Mesenchymal stem cell (in vitro differentiated cells and primary cell): ENCODE data around the gene GDE1.
A peak's percentile ranks its signal among the peaks of the same experiment; 100 is the strongest.

Experiments
- DNase-seq: peaks from one replicate; pipeline ENCODE4 v3.0.0-alpha.2; 2013
- H2AFZ ChIP-seq: one replicate; pipeline ENCODE4 v1.6.1; 2013; ENCODE audit warnings: low read depth, mild to moderate bottlenecking, control low read depth, inconsistent platforms, low read length, moderate library complexity
- H2AK5ac ChIP-seq: 2 replicates; pipeline ENCODE4 v1.6.1; 2013; ENCODE audit warnings: low read length, moderate library complexity, mild to moderate bottlenecking, inconsistent platforms; ENCODE audit not compliant: severe bottlenecking
- H2BK120ac ChIP-seq: one replicate; pipeline ENCODE4 v1.6.1; 2013; ENCODE audit warnings: low read depth, mild to moderate bottlenecking, inconsistent platforms, low read length, moderate library complexity
- H2BK12ac ChIP-seq, 2 experiments: one replicate each; pipeline ENCODE4 v1.6.1; 2013; ENCODE audit warnings: inconsistent platforms in 2 of 2, low read length in 2 of 2, mild to moderate bottlenecking in 2 of 2, moderate library complexity in 2 of 2, control low read depth in 1 of 2
- H2BK15ac ChIP-seq: one replicate; pipeline ENCODE4 v1.6.1; 2013; ENCODE audit warnings: mild to moderate bottlenecking, low read depth, inconsistent platforms; ENCODE audit not compliant: poor library complexity, severe bottlenecking
- H2BK5ac ChIP-seq: 2 replicates; pipeline ENCODE4 v1.6.1; 2013; ENCODE audit warnings: low read depth, mild to moderate bottlenecking, low read length, control low read depth, inconsistent platforms; ENCODE audit not compliant: poor library complexity, severe bottlenecking
- H3K14ac ChIP-seq, 2 experiments: one replicate each; pipeline ENCODE4 v1.6.1; 2013; ENCODE audit warnings: inconsistent platforms in 2 of 2, low read length in 2 of 2, control low read depth in 1 of 2, mild to moderate bottlenecking in 1 of 2, moderate library complexity in 1 of 2
- H3K18ac ChIP-seq, 2 experiments: one replicate each; pipeline ENCODE4 v1.6.1; 2013; ENCODE audit warnings: inconsistent platforms in 2 of 2, low read length in 2 of 2, control low read depth in 1 of 2, low read depth in 1 of 2, mild to moderate bottlenecking in 1 of 2
- H3K23ac ChIP-seq, 2 experiments: one replicate each; pipeline ENCODE4 v1.6.1; 2013; ENCODE audit warnings: inconsistent platforms in 2 of 2, low read length in 2 of 2, mild to moderate bottlenecking in 2 of 2, moderate library complexity in 2 of 2, control low read depth in 1 of 2
- H3K27ac ChIP-seq: 2 replicates; pipeline ENCODE4 v1.5.1; 2013; ENCODE audit warnings: mild to moderate bottlenecking, moderate library complexity, low read length, control low read depth, inconsistent platforms; ENCODE audit not compliant: poor library complexity, severe bottlenecking
- H3K27me3 ChIP-seq, 2 experiments: 2 replicates each; pipeline versions ENCODE4 v1.6.1 to v1.7.0; 2013; ENCODE audit warnings: low read length in 2 of 2, mild to moderate bottlenecking in 2 of 2, moderate library complexity in 2 of 2, control low read depth in 1 of 2, inconsistent platforms in 1 of 2; ENCODE audit not compliant: control insufficient read depth in 1 of 2, insufficient read depth in 1 of 2
- H3K36me3 ChIP-seq, 2 experiments: 2 replicates each; pipeline versions ENCODE4 v1.6.1 to v1.7.0; 2013; ENCODE audit warnings: low read length in 2 of 2, control low read depth in 1 of 2, inconsistent platforms in 1 of 2, low read depth in 1 of 2, mild to moderate bottlenecking in 1 of 2; ENCODE audit not compliant: insufficient read depth in 2 of 2, control insufficient read depth in 1 of 2
- H3K4ac ChIP-seq, 2 experiments: one replicate each; pipeline ENCODE4 v1.6.1; 2013; ENCODE audit warnings: inconsistent platforms in 2 of 2, low read length in 2 of 2, mild to moderate bottlenecking in 2 of 2, moderate library complexity in 2 of 2, control low read depth in 1 of 2, low read depth in 1 of 2
- H3K4me1 ChIP-seq: 2 replicates; pipeline ENCODE4 v1.6.1; 2013; ENCODE audit warnings: low read depth, low read length, control low read depth; ENCODE audit not compliant: control insufficient read depth, insufficient read depth
- H3K4me2 ChIP-seq: 2 replicates; pipeline ENCODE4 v1.6.1; 2013; ENCODE audit warnings: low read length, mild to moderate bottlenecking, inconsistent platforms; ENCODE audit not compliant: poor library complexity, severe bottlenecking
- H3K4me3 ChIP-seq, 2 experiments: 2 replicates each; pipeline versions ENCODE4 v1.5.1 to v1.7.0; 2013; ENCODE audit warnings: low read length in 2 of 2, mild to moderate bottlenecking in 2 of 2, control low read depth in 1 of 2, low read depth in 1 of 2; ENCODE audit not compliant: insufficient read depth in 1 of 2
- H3K79me1 ChIP-seq: replicated peaks from 2 replicates; pipeline ENCODE4 v1.6.1; 2013; ENCODE audit warnings: mild to moderate bottlenecking, control low read depth, low read length, inconsistent platforms; ENCODE audit not compliant: poor library complexity, severe bottlenecking
- H3K9ac ChIP-seq: 2 replicates; pipeline ENCODE4 v1.7.0; 2013; ENCODE audit warnings: mild to moderate bottlenecking, low read length, moderate library complexity
- H3K9me3 ChIP-seq: 2 replicates; pipeline ENCODE4 v1.7.0; 2013; ENCODE audit warnings: mild to moderate bottlenecking, low read length; ENCODE audit not compliant: control insufficient read depth
- H4K8ac ChIP-seq: one replicate; pipeline ENCODE4 v1.6.1; 2013; ENCODE audit warnings: inconsistent platforms, mild to moderate bottlenecking, low read length, moderate library complexity
- H4K91ac ChIP-seq: one replicate; pipeline ENCODE4 v1.6.1; 2013; ENCODE audit warnings: mild to moderate bottlenecking, low read length, inconsistent platforms
- WGBS: methylation state at CpG from one replicate; pipeline ENCODE4 v1.1.7; 2013; ENCODE audit warnings: mixed read lengths; 5-methylcytosine and 5-hydroxymethylcytosine counted together

The GDE1 gene

DNA sequence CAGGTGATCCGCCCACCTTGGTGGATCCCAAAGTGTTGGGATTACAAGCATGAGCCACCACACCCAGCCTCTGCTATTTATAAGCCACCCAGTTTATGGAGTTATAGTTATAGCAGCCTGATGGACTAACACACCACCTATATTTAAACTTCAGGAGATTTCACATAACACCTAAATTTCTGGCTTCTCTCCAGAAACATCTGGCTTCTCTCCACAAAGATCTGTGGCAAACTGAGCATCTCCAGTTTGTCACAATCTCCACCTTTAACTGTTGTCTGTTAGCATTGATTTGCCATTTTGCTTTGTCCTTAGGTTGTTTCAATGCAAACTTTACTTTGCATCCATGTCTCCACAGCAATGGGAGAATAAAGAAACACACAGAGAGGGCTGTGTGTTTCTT is 39.6 kb downstream of the GDE1 start:
- Histone ChIP-seq H3K9me3 (no peaks in the 10 kb centered on the region), H3K4me3 (no peak overlapping the region), H3K9ac (no peak overlapping the region), H4K8ac (no peak overlapping the region), H3K79me1 (no peaks in the 10 kb centered on the region), H2BK120ac (no peak overlapping the region), H2AK5ac (no peak overlapping the region), H3K18ac (no peak overlapping the region), H3K4ac (no peak overlapping the region), H2BK15ac (no peak overlapping the region), H2BK12ac (no peak overlapping the region), H3K4me2 (no peak overlapping the region), H3K27me3 (peaks cover 0 to 3% of the 10 kb centered on the region in 2 experiments), H3K4me1 (no peaks in the 10 kb centered on the region), H4K91ac (no peak overlapping the region), H3K36me3 (no peaks in the 10 kb centered on the region), H3K23ac (no peak overlapping the region), H2BK5ac (no peak overlapping the region), H2AFZ (no peak overlapping the region), H3K14ac (no peak overlapping the region), H3K27ac (no peak overlapping the region)
- no peak for DNase-seq
- 86% methylated on average over 1 of the region's 1 CpG for WGBS

DNA sequence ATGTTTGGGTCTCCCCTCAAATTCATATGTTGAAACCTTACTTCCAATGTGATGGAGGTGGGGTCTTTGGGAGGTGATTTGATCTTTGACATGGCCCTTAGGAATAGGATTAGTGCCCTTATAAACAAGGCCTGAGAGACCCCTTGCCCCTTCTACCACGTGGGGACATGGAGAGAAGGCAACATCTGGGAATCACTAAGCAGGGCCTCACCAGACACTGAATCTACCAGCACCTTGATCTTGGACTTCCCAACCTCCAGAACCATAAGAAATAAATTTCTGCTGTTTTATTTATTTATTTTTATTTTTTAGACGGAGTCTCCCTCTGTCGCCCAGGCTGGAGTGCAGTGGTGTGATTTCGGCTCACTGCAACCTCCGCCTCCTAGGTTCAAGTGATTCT is 40.1 kb downstream of the GDE1 start:
- Histone ChIP-seq H2BK120ac (no peak overlapping the region), H2BK5ac (no peak overlapping the region), H3K36me3 (no peaks in the 10 kb centered on the region), H3K9me3 (no peaks in the 10 kb centered on the region), H3K14ac (no peak overlapping the region), H3K27me3 (peaks cover 0 to 3% of the 10 kb centered on the region in 2 experiments), H3K27ac (no peak overlapping the region), H4K8ac (no peak overlapping the region), H3K4me2 (no peak overlapping the region), H4K91ac (no peak overlapping the region), H3K79me1 (no peaks in the 10 kb centered on the region), H3K4ac (no peak overlapping the region), H3K4me1 (no peaks in the 10 kb centered on the region), H2BK15ac (no peak overlapping the region), H2BK12ac (no peak overlapping the region), H3K18ac (no peak overlapping the region), H3K23ac (no peak overlapping the region), H3K9ac (no peak overlapping the region), H2AFZ (no peak overlapping the region), H3K4me3 (no peak overlapping the region), H2AK5ac (no peak overlapping the region)
- 85% methylated on average over 5 of the region's 5 CpGs for WGBS
- DNase-seq, result no peak

- no peak overlapping the region for H2AK5ac ChIP-seq
- WGBS, result 72% methylated on average over 2 of the region's 2 CpGs
- H3K27ac ChIP-seq, result no peak overlapping the region
- H3K9me3 ChIP-seq, result no peaks in the 10 kb centered on the region
- H3K18ac ChIP-seq, result no peak overlapping the region
- H4K8ac ChIP-seq, result no peak overlapping the region
- H2BK15ac ChIP-seq, result no peak overlapping the region
- H3K27me3 ChIP-seq, result peaks cover 0 to 3% of the 10 kb centered on the region in 2 experiments
- no peaks in the 10 kb centered on the region for H3K4me1 ChIP-seq
- H3K9ac ChIP-seq, result no peak overlapping the region
- H3K79me1 ChIP-seq, result no peaks in the 10 kb centered on the region
- H3K4me2 ChIP-seq, result no peak overlapping the region
- H4K91ac ChIP-seq, result no peak overlapping the region
- H3K36me3 ChIP-seq, result no peaks in the 10 kb centered on the region
- peak overlapping the region; percentile 14 for H2AFZ ChIP-seq
- H2BK120ac ChIP-seq, result no peak overlapping the region
- H3K4me3 ChIP-seq, result no peak overlapping the region
- DNase-seq, result no peak
- no peak overlapping the region for H2BK5ac ChIP-seq
- no peak overlapping the region for H3K4ac ChIP-seq
- no peak overlapping the region for H3K14ac ChIP-seq
- no peak overlapping the region for H3K23ac ChIP-seq
- no peak overlapping the region for H2BK12ac ChIP-seq
Observed at GRCh38 chr16:19481296-19481695, 40.6 kb downstream of the GDE1 start.

DNA sequence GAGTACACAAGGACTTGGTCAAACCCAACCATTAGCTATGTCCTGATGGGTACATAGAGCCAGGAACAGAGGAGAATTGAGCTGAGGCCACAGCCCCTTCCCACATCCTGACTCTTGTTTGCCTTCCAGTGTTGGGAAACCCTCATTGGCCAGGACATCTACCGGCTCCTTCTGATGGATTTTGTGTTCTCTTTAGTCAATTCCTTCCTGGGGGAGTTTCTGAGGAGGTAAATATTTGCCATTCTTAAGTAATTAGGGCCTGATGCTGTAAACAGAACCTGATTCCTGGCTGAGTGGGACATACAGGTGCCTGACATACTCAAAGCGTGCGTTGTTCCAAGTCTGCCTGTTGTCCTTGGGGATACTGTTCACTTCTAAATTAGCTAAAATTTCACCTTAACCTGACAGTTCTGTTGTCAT is 42.6 kb downstream of the GDE1 start:
- Histone ChIP-seq H2BK5ac (no peak overlapping the region), H3K14ac (no peak overlapping the region), H3K23ac (no peak overlapping the region), H3K4me3 (no peak overlapping the region), H3K9me3 (no peaks in the 10 kb centered on the region), H2BK12ac (no peak overlapping the region), H3K27me3 (no peaks in the 10 kb centered on the region), H3K18ac (no peak overlapping the region), H3K27ac (no peak overlapping the region), H3K4me1 (no peaks in the 10 kb centered on the region), H2AK5ac (no peak overlapping the region), H3K4me2 (no peak overlapping the region), H3K9ac (no peak overlapping the region), H2BK120ac (no peak overlapping the region), H3K36me3 (no peaks in the 10 kb centered on the region), H3K79me1 (no peaks in the 10 kb centered on the region), H3K4ac (no peak overlapping the region), H4K91ac (no peak overlapping the region), H2BK15ac (no peak overlapping the region), H2AFZ (no peak overlapping the region), H4K8ac (no peak overlapping the region)
- 91% methylated on average over 3 of the region's 3 CpGs for WGBS
- no peak for DNase-seq
